Measurements from ENCODE around the gene TENM3. TPM values are rescaled to one million over a fixed set of nuclear protein-coding genes. Genes with fewer than 3 reads are reported as not detected.

Gene TENM3
- polyA plus RNA-seq, 1 of the 3 experiments (the other 2 are of a cell fraction): 10.4 TPM

DNA sequence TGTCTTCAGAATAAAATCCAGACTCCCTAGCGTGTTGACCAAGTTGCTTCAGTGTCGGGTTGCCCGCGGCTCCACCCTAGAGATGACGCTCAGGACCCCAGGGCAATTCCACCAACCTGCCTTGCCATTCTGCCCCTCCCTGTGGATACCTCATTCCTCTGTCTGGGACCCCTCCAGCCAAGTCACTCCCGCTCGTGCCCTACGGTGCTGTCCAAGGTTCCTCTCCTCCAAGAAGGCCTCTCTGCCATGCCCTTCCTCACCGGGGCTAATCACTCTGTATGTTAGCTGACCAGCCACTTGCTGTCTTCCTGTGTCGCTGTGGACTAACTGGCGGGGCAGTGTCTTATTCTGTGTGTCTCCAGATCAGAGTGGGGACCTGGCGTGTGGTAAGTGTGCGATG lies 46.6 kb downstream of the TENM3 start:
- Histone ChIP-seq H3F3A (replicated peaks; ENCODE audit: insufficient read depth) (no peaks in the 10 kb centered on the region), H2AFZ (ENCODE audit: low read depth) (no peak overlapping the region), H3K36me3 (replicated peaks in 1 of 2; ENCODE audit: control insufficient read depth in 1 of 2, insufficient read depth in 2 of 2, low read length in 1 of 2) (no peaks in the 10 kb centered on the region), H3K27ac (ENCODE audit: low read depth in 2 of 2, low read length in 1 of 2) (no peak overlapping the region), H3K27me3 (ENCODE audit: insufficient read depth) (no peaks in the 10 kb centered on the region), H3K4me2 (no peak overlapping the region), H3K79me2 (ENCODE audit: insufficient read depth) (no peaks in the 10 kb centered on the region), H4K20me1 (ENCODE audit: insufficient read depth) (no peaks in the 10 kb centered on the region), H3K4me3 (ENCODE audit: low read depth in 2 of 2, low read length in 1 of 2) (no peak overlapping the region), H3K9ac (no peak overlapping the region), H3K4me1 (ENCODE audit: control insufficient read depth in 1 of 2, insufficient read depth in 2 of 2, low read depth in 1 of 2, low read length in 1 of 2) (no peaks in the 10 kb centered on the region), H3K9me2 (no peaks in the 10 kb centered on the region), H3K9me3 (no peaks in the 10 kb centered on the region)
- POLR2A ChIA-PET: no interaction called here
- 91% methylated on average over 13 of the region's 13 CpGs for WGBS (ENCODE audit: low lambda C conversion rate)
- TF ChIP-seq, protein P1, sequence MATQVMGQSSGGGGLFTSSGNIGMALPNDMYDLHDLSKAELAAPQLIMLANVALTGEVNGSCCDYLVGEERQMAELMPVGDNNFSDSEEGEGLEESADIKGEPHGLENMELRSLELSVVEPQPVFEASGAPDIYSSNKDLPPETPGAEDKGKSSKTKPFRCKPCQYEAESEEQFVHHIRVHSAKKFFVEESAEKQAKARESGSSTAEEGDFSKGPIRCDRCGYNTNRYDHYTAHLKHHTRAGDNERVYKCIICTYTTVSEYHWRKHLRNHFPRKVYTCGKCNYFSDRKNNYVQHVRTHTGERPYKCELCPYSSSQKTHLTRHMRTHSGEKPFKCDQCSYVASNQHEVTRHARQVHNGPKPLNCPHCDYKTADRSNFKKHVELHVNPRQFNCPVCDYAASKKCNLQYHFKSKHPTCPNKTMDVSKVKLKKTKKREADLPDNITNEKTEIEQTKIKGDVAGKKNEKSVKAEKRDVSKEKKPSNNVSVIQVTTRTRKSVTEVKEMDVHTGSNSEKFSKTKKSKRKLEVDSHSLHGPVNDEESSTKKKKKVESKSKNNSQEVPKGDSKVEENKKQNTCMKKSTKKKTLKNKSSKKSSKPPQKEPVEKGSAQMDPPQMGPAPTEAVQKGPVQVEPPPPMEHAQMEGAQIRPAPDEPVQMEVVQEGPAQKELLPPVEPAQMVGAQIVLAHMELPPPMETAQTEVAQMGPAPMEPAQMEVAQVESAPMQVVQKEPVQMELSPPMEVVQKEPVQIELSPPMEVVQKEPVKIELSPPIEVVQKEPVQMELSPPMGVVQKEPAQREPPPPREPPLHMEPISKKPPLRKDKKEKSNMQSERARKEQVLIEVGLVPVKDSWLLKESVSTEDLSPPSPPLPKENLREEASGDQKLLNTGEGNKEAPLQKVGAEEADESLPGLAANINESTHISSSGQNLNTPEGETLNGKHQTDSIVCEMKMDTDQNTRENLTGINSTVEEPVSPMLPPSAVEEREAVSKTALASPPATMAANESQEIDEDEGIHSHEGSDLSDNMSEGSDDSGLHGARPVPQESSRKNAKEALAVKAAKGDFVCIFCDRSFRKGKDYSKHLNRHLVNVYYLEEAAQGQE (IDR thresholded peaks at IDR 0.05; ENCODE audit: low read depth, low read length): peak; percentile 81; the same call in 1 of the 2 replicates
- no peak for TF ChIP-seq FOSL2 (IDR thresholded peaks at IDR 0.05; ENCODE audit: borderline replicate concordance, low read depth)
- no peak for DNase-seq
- CTCF ChIA-PET: no interaction called here

DNA sequence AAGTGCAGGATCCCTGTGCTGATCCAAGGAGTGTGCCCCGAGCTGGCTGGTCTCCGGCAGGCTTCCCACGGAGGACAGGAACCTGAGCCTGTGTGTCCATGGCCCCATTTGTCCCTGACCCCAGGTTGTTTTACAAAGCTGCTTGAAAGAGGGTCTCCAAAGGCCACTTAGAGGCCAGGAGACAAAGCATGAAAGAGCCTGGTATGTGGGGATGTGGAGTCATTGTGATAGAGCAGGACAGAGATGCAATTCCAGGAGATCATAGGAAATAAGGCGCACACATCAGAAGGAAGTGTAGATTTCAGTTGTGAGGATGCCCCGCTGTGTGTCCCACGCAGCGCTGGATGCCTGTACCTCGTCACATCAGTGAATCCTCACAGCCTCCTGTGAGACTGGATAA lies 48.0 kb downstream of the TENM3 start:
- POLR2A ChIA-PET: no interaction called here
- H3K4me2 ChIP-seq: no peak overlapping the region
- CTCF ChIA-PET: no interaction called here
- TF ChIP-seq CHD2 (IDR thresholded peaks at IDR 0.05; ENCODE audit: low read length, partially characterized antibody) (no peak), IRF3 (IDR thresholded peaks at IDR 0.05; ENCODE audit: low read depth, low read length) (no peak), FOSL2 (IDR thresholded peaks at IDR 0.05; ENCODE audit: borderline replicate concordance, low read depth) (no peak), EP300 (IDR thresholded peaks at IDR 0.05; ENCODE audit: borderline replicate concordance in 1 of 2, low read depth in 1 of 2, low read length in 1 of 2) (no peak), FOXJ3 (CRISPR knock-in tag; IDR thresholded peaks at IDR 0.05) (no peak), RAD21 (IDR thresholded peaks at IDR 0.05; ENCODE audit: low read length) (no peak), SMC3 (IDR thresholded peaks at IDR 0.05; ENCODE audit: low read depth, low read length) (no peak), RXRA (IDR thresholded peaks at IDR 0.05; ENCODE audit: borderline replicate concordance, low read depth) (no peak), FOXM1 (IDR thresholded peaks at IDR 0.05; ENCODE audit: low read depth) (no peak), YY1 (IDR thresholded peaks at IDR 0.05; ENCODE audit: low read depth) (no peak), USF2 (IDR thresholded peaks at IDR 0.05; ENCODE audit: borderline replicate concordance, low read depth, low read length) (no peak), ELF1 (IDR thresholded peaks at IDR 0.05) (no peak), CTCF (IDR thresholded peaks at IDR 0.05) (no peak)
- TF ChIP-seq, protein P2, sequence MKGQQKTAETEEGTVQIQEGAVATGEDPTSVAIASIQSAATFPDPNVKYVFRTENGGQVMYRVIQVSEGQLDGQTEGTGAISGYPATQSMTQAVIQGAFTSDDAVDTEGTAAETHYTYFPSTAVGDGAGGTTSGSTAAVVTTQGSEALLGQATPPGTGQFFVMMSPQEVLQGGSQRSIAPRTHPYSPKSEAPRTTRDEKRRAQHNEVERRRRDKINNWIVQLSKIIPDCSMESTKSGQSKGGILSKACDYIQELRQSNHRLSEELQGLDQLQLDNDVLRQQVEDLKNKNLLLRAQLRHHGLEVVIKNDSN (IDR thresholded peaks at IDR 0.05; ENCODE audit: borderline replicate concordance, low read depth): no peak
- TF ChIP-seq, protein P3, sequence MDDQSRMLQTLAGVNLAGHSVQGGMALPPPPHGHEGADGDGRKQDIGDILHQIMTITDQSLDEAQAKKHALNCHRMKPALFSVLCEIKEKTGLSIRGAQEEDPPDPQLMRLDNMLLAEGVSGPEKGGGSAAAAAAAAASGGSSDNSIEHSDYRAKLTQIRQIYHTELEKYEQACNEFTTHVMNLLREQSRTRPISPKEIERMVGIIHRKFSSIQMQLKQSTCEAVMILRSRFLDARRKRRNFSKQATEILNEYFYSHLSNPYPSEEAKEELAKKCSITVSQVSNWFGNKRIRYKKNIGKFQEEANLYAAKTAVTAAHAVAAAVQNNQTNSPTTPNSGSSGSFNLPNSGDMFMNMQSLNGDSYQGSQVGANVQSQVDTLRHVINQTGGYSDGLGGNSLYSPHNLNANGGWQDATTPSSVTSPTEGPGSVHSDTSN (IDR thresholded peaks at IDR 0.05): no peak

More for the DNA sequence above, 48.0 kb downstream of the TENM3 start:
- Histone ChIP-seq H3K9me2 (no peaks in the 10 kb centered on the region), H3K9ac (no peak overlapping the region), H3K36me3 (replicated peaks in 1 of 2; ENCODE audit: control insufficient read depth in 1 of 2, insufficient read depth in 2 of 2, low read length in 1 of 2) (no peaks in the 10 kb centered on the region), H3K79me2 (ENCODE audit: insufficient read depth) (no peaks in the 10 kb centered on the region), H3K27me3 (ENCODE audit: insufficient read depth) (no peaks in the 10 kb centered on the region), H2AFZ (ENCODE audit: low read depth) (no peak overlapping the region), H3K4me3 (ENCODE audit: low read depth in 2 of 2, low read length in 1 of 2) (no peak overlapping the region), H3K4me1 (ENCODE audit: control insufficient read depth in 1 of 2, insufficient read depth in 2 of 2, low read depth in 1 of 2, low read length in 1 of 2) (no peaks in the 10 kb centered on the region), H3F3A (replicated peaks; ENCODE audit: insufficient read depth) (no peaks in the 10 kb centered on the region), H3K9me3 (no peaks in the 10 kb centered on the region), H3K27ac (ENCODE audit: low read depth in 2 of 2, low read length in 1 of 2) (no peak overlapping the region), H4K20me1 (ENCODE audit: insufficient read depth) (no peaks in the 10 kb centered on the region)
- WGBS (ENCODE audit: low lambda C conversion rate): 96% methylated on average over 6 of the region's 8 CpGs
- DNase-seq: no peak
